Germinal center (tissue), 1 donor: ENCODE results near the gene RSPO4.

Source experiments
- DNase-seq: peaks from one replicate; pipeline ENCODE4 v3.0.0; 2012; ENCODE audit warnings: mixed read lengths, low spot score

Gene RSPO4

DNA sequence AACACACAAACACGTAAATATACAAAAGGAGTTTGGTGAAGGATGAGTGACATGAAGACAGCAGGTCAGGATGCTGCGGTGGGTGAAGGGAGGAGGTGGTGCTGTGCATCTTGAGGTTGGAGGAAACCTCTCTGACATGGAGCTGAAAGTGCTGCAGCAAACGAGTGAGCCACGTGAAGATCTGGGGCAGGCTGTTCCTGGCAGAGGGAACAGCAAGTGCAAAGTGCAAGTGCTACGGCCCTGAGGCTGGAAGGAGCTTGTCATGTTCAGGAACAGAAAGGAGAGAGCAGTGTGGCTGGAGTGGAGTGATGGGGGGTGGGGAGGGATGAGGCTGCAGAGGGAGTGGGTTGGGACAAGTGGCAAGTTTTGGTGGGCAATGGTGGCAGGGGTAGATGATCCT is 61.2 kb downstream of the RSPO4 start:
- DNase-seq: no peak

DNA sequence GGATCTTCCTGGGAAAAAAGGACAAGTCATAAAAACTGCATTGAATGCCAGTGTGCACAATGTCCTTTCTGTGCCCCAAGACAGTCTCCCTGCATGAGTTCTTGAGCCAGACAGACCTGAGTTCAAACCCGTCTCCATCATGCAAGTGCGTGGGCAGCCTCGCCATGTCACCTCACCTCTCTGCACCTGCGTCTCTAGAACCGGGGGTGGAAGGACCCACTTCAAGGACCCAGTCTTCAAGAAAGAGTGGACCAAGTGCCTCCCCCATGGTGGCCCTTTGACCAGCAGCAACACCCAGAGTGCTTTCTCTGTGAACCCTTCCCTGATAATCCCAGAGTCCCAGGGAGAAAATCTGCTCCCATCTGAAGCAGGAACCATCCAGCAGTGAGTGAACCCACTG is 62.5 kb downstream of the RSPO4 start:
- no peak for DNase-seq

DNA sequence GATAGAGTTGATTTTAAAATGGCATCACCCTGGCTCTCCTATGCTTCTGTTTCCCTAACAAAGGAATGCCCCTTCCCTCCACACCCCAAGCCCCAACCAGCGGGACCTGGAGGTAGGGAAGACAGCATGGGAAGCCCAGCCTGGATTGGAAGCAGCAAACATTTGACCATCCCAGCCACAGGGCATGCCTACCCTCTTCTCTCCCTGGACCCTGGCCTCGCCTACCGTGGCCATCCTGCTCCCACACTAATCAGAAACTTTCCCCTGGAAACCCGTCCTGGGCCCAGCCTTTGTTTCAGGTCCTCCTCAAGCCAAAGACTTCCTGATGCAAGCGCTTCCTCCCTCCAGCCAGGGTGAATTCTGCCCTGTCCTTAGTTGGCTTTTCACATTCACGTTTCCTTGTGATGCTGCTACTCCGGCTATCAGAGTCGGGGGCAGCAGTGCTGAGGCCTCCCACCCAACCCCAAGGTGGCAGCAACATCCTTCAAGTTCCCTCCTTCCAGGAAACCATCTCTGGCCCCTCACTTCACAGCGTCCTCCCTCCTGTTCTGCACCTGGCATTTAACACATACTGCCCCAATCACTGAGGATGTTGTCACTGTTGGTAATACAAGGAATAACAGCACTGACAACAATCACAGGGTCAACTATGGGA is 67.8 kb downstream of the RSPO4 start:
- no peak for DNase-seq

DNA sequence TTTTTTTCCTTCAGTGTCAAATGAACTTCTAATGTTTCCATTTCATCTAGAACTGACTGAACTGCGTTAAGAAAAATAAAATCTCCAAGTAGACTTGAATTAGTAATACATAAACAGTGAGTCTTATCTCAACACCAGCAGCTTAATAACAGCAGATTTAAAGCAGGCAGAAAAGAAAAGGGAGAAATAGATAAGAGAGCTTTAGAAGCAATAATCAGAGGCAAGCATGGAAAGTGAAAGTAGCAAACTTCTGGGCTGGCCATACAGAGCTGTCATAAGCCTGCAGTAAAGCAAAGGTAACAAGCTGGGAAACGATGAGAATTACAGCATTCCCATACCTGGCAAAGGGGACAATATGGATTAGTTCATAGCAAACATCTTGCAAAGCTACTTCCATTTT is 69.1 kb downstream of the RSPO4 start:
- DNase-seq: no peak

DNA sequence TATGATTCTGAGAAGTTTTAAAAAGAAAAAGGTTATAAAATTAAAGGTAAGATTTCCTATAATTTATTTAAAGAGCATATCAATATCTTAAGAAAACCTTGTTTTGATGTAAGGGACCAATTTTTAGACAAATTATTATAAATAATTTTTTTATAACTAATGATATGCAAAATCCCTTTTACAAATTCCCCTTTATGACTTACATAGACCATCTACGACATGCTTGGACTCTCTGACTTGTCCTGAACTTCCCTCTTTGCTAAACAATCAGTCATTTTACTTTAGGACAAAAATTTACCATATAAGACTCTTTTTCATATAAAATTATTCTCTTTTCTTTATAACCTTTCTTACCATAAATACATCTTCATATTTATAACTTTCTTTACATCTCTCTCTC is 70.7 kb downstream of the RSPO4 start:
- DNase-seq: no peak

DNA sequence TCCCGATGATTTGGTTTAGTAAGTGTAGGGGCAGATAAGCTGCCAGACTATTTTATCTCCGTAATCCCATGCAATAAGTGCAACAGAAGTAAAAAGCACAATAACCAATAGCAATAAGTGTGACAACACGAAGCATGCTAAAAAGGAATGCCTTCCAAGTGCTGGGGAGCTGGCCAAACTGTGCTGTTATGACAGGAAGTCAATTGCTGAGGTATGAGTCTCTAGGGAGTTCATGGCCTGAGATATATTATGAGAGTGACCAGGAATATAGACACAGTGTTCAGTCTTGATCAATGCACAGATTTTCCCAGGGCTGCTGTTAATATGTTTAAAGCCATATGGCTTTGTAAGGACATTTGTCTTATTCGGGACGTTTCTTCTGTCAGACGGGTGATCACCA is 75.4 kb downstream of the RSPO4 start:
- DNase-seq: no peak

DNA sequence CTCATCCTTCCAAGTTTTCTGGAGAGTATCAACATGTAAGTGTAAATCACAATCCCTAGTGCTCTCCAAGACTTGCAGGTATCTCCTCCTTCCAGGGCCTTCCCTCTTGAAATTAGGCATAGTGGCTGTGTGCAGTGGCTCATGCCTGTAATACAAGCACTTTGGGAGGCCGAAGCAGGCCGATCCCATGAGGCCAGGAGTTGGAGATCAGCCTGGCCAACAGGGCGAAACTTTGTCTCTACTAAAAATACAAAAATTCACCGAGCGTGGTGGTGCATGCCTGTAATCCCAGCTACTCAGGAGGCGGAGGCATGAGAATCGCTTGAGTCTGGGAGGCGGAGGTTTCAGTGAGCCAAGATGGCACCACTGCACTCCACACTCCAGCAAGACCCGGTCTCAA is 76.6 kb downstream of the RSPO4 start:
- no peak for DNase-seq

DNA sequence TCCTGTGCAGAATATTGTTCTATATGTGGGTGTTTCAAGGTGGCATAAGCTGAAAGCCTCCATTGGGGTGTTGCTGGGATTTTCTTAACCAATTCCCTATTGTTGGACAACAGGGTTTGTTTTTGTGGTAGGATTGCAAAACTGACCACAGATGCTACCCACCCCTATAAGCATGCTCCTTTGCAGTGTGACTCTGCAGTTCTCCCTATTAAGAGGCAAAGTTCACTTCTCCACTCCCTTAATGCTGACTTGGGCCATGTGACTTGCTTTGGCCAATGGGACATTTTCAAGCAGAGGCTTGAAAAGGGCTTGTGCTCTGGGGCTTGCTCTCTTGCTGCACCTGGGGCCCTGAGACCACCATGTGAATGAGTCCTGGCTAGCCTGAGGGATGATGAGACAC is 77.5 kb downstream of the RSPO4 start:
- no peak for DNase-seq

DNA sequence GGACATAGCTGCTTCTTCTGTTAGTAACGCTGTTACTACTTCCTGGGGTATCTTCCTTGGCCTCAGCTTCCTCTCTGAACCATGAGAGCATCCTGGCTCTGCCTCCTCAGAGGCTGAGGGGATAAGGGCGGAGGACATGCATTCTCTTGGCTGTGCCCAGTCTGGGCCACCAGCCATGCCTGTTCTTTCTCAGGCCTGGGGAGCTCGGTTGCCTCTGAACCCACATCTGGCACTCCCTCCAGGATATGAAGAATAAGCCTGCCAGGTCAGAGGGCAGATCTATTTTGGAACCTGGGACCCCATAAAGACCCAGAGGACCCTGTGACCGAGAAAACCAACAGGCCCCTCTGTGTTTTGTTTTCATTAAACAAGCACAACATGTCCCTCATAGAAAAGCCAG is 79.3 kb downstream of the RSPO4 start:
- DNase-seq: no peak

DNA sequence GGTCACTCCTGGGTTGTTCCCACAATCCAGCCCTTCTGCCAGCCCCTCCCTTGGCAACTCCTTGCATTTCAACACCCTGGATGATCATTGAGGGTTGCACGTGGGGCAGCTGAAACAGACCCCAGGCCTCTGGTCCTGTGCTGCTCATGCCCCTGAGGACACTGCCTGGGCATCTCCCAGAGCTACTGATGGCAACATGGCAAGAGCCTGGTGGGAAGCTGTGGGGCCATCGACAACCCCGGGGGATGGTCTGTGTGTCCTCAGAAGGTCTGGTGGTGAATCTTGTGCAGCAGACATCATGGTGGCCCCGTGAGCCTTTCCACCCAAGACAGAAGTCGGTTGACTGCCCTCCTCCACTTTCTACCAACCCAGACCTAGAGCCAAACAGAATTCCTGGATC is 81.0 kb downstream of the RSPO4 start:
- no peak for DNase-seq

DNA sequence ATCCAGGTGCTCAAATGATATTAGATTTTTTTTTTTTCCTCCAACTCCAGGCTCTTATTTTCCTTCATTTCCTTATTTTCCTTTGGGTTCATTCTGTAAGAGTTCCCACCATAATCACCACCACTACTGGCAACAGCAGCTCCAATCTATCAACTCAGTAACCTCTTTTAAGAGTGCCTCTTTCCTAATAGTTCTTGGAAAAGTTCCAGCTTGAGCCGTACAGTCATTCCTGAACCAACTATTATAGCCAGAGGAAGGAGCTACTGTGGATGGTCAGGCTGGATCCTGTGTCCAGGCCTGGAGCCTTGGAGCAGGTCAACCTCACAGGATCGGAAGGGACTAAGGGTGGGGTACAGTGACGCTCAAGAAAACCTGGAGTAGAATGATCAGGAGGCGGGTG is 81.8 kb downstream of the RSPO4 start:
- DNase-seq: no peak

DNA sequence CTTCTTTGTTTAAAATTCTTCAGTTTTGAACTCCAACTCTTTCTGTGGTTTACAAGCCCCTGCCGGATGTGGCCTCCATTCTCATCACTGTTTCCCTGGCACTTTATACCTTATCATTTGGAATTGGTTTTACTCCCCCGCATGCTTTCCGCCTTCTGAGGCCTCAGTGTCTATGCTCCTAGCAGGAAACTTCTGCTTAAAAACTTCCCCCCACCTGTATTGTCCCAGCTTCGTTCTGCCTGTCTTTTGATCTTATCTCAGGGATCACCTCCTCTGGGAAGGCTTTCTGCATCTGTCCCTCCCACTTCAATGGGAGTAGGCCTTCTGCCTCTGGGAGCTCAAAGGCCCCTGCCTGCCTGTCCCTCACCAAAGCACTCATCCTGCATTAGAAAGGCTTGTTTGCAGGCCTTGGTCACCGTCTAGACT is 82.6 kb downstream of the RSPO4 start:
- DNase-seq: no peak

DNA sequence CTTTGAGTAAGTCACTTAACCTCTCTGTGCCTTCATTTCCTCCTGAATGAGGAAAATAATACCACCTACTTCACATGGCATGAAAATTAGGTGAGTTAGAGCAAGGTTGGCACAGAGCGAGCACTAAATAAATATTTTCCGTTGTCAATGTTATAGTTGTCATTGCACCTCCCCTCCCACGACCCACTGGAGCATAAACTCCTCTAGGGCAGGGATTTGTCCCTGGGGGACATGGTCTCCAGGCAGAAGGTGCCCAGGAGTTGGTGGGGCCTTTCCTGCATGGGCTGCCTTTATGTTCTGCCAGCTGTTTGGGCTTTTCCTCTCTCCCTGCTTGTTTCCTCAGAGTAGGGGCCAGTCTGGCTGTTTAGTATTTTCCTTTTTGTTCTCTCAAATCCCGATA is 84.7 kb downstream of the RSPO4 start:
- DNase-seq: no peak

DNA sequence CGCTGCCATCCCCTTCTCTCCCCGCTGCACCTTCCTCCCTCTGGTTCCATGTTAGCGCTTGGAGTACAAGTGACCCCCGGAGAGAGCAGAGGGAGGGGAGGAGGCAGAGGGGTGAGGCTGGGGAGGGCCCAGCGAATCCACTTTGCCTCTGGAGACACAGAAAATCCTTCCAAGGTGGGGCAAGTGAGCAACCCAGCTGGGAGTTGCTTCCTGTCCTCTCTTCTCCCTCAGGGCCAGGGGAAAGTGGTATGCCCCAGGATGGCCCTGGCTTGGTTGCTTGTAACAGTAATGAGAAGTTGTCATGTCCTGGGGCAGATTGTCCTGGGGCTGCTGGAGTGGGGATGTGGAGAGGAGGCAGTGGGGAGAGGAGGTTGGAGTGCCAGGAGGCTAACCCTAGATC is 85.3 kb downstream of the RSPO4 start:
- DNase-seq: no peak

DNA sequence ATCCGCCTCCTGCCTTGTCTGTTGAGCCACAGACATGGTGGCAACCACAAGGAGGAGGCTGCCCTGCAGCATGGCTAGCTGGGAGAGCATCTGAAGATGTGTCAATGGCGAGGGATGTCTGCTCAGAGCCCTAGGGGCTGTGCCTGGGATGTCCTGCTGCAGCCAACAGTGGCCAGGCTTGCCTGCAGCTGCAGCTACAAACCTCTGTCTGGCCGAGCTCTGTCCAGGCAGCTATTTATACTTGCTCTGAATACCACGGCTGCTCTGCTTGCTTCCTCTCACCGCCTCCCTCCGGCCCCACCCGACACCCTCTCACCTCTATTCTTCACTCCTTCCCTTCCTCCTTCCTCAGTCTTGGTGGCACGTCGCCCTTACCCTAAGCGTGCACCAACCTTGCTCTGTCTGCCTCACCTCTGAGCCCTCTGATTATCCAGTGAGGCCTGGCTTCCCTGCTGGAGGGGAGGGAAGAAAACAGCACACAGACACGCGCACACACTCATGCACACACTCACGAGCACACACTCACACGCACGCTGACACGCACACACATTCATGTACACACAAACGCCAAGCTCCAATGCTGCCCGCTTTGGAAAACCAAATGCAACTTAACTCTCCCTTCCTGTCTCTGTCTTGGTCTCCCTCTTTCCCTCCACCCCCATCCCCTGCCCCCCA is 85.8 kb downstream of the RSPO4 start, which contains the start of gene ANGPT4:
Gene ANGPT4 (minus strand): TSS at position 210 of the 675 bp plus-strand sequence. CDS start 120 bp downstream, at position 90.
- no peak for DNase-seq

DNA sequence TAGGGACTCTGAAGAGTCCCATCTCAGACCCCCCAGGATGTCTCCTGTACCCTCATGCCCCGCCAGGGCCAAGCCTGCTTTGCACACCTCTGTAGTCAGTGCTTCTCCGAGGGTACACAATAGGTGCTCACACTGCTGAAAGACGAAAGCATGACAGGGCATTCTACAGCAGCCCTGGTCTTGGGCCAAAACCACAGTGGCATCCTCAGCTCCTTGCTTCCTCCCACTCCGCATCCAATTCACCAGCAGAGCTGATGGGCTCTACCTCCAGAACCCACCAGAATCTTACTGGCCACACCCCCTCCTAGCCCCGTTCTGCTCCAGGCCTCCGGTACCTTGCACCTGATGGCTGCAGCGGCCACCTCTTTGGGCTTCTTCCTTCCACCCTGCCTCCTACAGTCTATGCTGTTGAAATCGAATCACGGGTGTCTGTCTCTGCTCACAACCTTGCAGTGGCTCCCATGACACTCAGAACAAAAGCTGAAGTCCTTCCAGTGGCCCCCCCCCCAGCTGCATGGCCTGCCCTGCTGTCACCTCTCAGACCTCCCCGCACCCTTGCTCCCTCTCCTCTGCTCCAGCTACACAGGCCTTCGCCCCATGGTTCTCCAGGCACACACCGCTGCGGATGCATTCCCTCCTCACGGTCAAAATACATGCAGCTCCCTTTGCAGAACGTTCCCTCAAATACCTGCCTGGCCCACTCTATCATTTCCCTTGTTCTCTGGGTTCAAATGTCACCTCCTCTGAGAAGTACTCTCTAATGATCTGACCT is 87.2 kb downstream of the RSPO4 start:
- DNase-seq: no peak

DNA sequence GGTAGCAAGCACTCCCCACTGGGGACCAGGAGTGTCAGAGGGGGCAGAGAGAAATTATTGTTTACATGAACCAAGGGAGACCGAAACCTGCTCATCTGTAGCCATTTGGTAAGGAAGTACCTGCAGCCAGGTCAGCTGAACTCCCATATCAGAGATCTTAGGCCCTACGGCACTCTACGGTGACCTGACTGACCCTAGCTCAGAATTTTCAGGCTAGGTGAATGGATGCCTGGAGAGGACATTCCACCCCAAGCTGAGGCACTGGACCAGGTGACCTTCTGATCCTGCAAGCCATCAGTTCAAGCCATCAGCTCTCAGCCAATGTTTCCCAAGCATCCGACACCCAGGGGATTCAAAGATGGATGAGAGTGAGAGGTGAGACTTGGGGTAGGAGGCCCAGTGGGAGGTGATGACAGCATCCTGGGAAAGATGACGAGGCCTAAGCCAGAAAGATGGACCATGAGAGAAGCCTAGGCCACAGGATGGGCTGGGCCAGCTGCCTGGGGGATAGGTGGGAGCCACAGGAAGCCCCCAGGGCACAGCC is 88.7 kb downstream of the RSPO4 start:
- no peak for DNase-seq

DNA sequence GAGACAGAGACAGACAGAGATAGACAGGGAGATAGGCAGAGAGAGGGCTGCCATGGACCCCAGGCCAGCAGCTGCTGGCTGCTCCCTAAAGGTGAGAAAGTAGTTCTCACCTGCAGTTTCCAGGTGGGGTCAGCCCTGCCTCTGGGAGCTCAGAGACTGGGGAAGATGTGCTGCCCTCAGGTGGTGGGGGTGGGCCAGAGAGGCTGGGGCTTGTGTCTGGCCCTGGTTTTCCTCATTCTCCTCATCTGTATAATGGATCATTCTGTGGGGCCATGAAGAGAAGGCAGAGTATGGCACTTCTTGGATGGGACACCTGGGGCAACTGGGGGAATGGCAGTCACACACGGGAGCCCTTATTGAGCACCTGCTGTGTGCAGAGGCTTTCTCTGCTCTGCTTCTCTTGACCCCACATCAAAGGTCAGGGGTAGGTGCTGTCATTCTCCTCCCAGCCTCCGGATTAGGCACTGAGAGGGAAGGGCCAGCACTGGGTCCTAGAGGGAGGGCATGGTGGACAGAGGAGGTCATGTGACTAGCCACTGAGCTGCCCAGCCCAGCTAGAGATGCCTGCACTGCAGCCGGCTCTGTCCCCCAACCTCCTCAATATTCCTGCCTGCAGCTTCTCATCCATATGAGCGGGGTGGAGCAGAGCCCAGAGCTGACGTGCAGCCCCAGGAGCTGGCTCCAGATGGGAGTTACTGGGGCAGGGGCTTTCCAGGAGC is 90.1 kb downstream of the RSPO4 start:
- no peak for DNase-seq

DNA sequence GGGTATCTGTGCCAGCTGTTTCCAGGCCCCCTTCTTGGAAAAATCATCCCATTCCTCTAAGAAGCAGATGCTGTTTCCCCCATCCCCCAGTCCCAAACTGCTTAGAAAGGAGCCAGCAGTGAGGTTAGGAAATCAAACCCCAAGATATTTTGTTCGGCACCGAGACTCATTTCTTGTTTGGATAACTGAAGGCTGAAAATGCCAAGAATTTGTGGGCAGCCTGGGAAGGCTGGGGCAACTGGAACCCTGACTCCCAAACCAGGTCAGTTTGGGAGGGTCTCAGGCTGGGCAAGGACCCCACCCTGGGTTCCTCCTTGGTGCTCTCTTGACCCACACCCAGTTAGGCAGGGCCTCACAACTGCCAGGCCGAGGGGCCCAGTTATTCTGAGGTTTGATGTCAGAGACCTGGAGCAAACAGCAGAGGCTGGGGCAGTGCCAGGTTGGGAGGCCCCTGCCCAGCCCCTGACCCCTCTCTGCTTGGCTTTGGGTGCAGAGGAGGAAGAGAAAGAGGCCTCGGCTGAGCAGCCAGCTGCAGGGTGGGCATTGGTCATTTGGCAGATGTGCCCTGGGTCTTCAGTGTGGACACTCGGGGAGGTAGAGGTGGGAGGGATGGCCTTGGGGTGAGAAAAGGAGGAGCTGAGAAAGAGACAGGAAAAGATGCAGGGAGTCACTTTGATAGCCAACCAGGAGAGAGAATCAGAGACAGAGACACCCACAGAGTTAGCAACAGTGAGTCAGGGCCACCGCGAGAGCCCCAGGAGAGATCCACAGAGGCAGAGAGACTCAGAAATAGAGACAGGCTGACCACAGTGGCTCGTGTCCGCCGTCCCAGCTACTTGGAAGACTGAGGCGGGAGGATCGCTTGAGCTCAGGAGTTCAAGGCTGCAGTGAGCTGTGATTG is 91.0 kb downstream of the RSPO4 start:
- DNase-seq: no peak

DNA sequence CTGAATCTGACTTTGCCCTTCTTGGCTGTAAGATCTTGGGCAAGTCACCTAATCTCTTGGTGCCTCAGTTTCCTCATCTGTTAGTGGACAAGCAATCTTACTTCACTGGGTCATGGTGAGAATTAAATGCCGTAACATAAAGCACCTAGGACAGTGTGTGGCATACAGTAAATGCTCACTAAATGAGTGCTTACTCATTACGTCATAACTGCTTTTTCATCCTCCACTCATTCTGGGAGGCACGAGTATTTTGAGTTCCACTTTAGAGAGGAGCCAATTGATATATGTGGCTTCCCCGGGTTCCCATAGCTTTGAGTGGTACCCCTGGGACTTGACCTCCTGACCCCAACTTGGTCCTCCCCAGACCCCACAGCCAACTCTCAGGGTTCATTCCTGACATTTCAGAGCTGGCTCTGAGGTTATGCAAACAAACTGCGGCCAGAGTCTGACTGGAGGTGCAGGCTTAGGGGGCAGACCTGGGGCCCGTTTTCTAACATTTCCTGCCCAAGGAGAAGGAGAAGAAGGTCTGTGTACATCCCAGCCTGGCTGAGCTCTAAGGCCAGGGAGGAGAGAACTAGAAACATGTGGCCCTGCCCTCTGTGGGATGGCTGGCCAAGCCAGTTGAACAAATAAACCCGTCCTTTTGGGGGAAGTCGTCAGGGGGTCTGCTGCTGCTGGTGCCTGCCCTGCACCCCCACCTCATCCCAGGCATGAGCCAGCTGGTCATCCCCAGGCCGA is 91.8 kb downstream of the RSPO4 start:
- no peak for DNase-seq

DNA sequence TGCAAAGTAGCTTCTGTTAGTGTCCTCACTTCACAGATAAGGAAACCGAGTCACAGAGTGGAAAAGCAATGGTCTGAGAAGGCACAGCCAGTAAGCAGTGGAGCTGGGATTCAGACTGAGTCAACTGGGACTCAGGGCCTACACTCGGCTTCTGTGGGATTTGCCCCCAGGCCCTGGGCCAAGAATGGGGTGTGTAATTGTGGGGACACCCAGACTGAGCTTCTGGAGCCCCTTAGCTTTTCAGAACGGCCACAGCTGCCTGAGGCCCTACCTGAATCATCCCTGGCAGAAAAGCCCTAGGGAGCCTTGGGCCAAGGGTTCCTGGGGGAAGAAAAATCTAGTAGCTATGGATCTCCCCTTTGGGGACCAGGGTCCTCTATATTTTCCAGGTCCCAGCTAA is 92.5 kb downstream of the RSPO4 start:
- no peak for DNase-seq
